Spleen (tissue), 11 donors: ENCODE measurements around the gene TP53. TPM values are rescaled to one million over a fixed set of nuclear protein-coding genes. Genes with fewer than 3 reads are reported as not detected.

Experiments used
- DNase-seq: peaks from one replicate; pipeline ENCODE4 v3.0.0-alpha.2; 2020
- H3K27ac ChIP-seq, 8 donors: fragments of 200-600 bp; sonication (generic) in 7 of 8; 1 replicate in 4 of 8; 2 replicates in 4 of 8; pipeline versions ENCODE4 v1.5.0 to v1.8.0; 2016 to 2021; ENCODE audit warnings: inconsistent platforms in 4 of 8, mild to moderate bottlenecking in 4 of 8, moderate library complexity in 1 of 8
- H3K27me3 ChIP-seq, 7 donors: fragments of 200-600 bp; sonication (generic) in 6 of 7; replicated peaks in 1 of 7; 1 replicate in 4 of 7; 2 replicates in 3 of 7; pipeline versions ENCODE4 v1.5.0 to v1.8.0; 2016 to 2021; ENCODE audit warnings: inconsistent platforms in 3 of 7, mild to moderate bottlenecking in 1 of 7
- H3K36me3 ChIP-seq, 6 donors: fragments of 200-600 bp; sonication (generic) in 5 of 6; 1 replicate in 4 of 6; 2 replicates in 2 of 6; pipeline versions ENCODE4 v1.5.0 to v1.8.0; 2016 to 2021; ENCODE audit warnings: inconsistent platforms in 2 of 6
- H3K4me1 ChIP-seq, 6 donors: fragments of 200-600 bp; sonication (generic) in 5 of 6; 1 replicate in 3 of 6; 2 replicates in 3 of 6; pipeline versions ENCODE4 v1.5.0 to v1.8.0; 2016 to 2021; ENCODE audit warnings: inconsistent platforms in 3 of 6
- H3K4me3 ChIP-seq, 8 donors: fragments of 200-600 bp; sonication (generic) in 7 of 8; 1 replicate in 4 of 8; 2 replicates in 4 of 8; pipeline versions ENCODE4 v1.5.0 to v1.8.0; 2016 to 2021; ENCODE audit warnings: inconsistent platforms in 4 of 8, mild to moderate bottlenecking in 4 of 8, moderate library complexity in 2 of 8
- H3K9me3 ChIP-seq, 8 donors: fragments of 200-600 bp; sonication (generic) in 7 of 8; 1 replicate in 4 of 8; 2 replicates in 4 of 8; pipeline versions ENCODE4 v1.5.0 to v1.8.0; 2016 to 2021; ENCODE audit warnings: inconsistent platforms in 4 of 8
- CTCF ChIP-seq, 11 experiments: fragments of 200-600 bp in 7 of 11; fragments of 450-650 bp in 4 of 11; sonication (generic) in 4 of 11; IDR thresholded peaks in 8 of 11; conservative IDR thresholded peaks in 3 of 11; 1 replicate in 7 of 11; 2 replicates in 4 of 11; pipeline versions ENCODE4 v1.4.0 to v1.8.0; 2016 to 2021; ENCODE audit warnings: antibody characterized with exemption in 11 of 11, inconsistent platforms in 4 of 11, mild to moderate bottlenecking in 1 of 11
- POLR2A ChIP-seq, 3 donors: fragments of 450-650 bp; IDR thresholded peaks; one replicate each; pipeline ENCODE4 v1.5.1; 2017; ENCODE audit warnings: antibody characterized with exemption in 3 of 3, mild to moderate bottlenecking in 1 of 3
- POLR2AphosphoS5 ChIP-seq, 3 donors: sonication (generic); formaldehyde crosslinking; IDR thresholded peaks; one replicate each; pipeline ENCODE4 v1.5.1; 2017; ENCODE audit warnings: antibody characterized with exemption in 3 of 3
- WGBS, 5 donors: extraction: QIAGEN DNeasy Blood & Tissue Kit in 3 of 5; methylation state at CpG; one replicate each; pipeline versions ENCODE4 v1.1.5 to v1.1.7; 2013 to 2018; 5-methylcytosine and 5-hydroxymethylcytosine counted together
- intact Hi-C: fragments of 100-400 bp; cut with DNase I; formaldehyde crosslinking; loops from one replicate; pipeline ENCODE4 v1.15.0; 2023; ENCODE audit warnings: low total_unique reads
- polyA plus RNA-seq, 3 donors: library from polyadenylated mRNA; stranded (reverse); fragments of 200-250 nt; gene quantifications; one replicate each; pipeline ENCODE4 v1.2.1, GENCODE V29; 2013
- total RNA-seq, 7 donors: library from RNA; depleted of rRNA in 3 of 7; stranded (reverse); fragments of >200 nt in 3 of 7; fragmentation: NEBNext Ultra II Directional in 4 of 7; extraction: Animal tissue kit (Norgen Biotek cat#: 25700) in 4 of 7; gene quantifications; one replicate each; pipeline versions ENCODE4 v1.1.0 to v1.2.1, GENCODE V29; 2016 to 2021
- donor health status: healthy with polysubstance abuse.
- donor health status: DM: no; HTN: no; CAD: no; lungs with moderate emphysema.
- donor health status: DM: no; HTN: no; CAD: no.
- donor health status: Bipolar disorder and iron deficiency.
- donor health status: healthy.
- donor health status: DM: no; HTN: no; CAD: no.
- donor health status: DM: yes; HTN: yes; CAD: no.

The TP53 gene
- total and polyA plus RNA-seq, 10 donors = 33.6 to 83.9 (median 44.9) TPM

GRCh38 chr17:7632492-7632894, 54.8 kb downstream of the TP53 start:
- TF ChIP-seq POLR2A (IDR thresholded peaks at IDR 0.05) (no peak), CTCF (IDR thresholded peaks at IDR 0.05 in 8 of 11, conservative IDR thresholded peaks at IDR 0.05 in 3 of 11) (peak in 9 of 11 experiments; percentile 8 to 58 (median 43)), POLR2AphosphoS5 (IDR thresholded peaks at IDR 0.05) (no peak)
- WGBS, 5 donors = 39 to 50% (median 46%) methylated on average over 6 of the region's 6 CpGs
- Histone ChIP-seq H3K4me3 (no peak overlapping the region), H3K4me1 (peaks cover 3 to 13% (median 8%) of the 10 kb centered on the region in 6 donors), H3K27me3 (peaks cover 0 to 9% (median 0%) of the 10 kb centered on the region in 7 donors), H3K36me3 (no peaks in the 10 kb centered on the region), H3K27ac (no peak overlapping the region), H3K9me3 (no peaks in the 10 kb centered on the region)
- DNase-seq = no peak
- intact Hi-C loops = no loop called here

- WGBS, 5 donors = 67 to 85% (median 77%) methylated on average over 11 of the region's 11 CpGs
- no peaks in the 10 kb centered on the region for H3K36me3 ChIP-seq
- H3K4me3 ChIP-seq = no peak overlapping the region
- no peaks in the 10 kb centered on the region for H3K9me3 ChIP-seq
- H3K4me1 ChIP-seq = peaks cover 6 to 19% (median 13%) of the 10 kb centered on the region in 6 donors
- intact Hi-C loops = no loop called here
- no peak for DNase-seq
- H3K27ac ChIP-seq = no peak overlapping the region
- TF ChIP-seq POLR2AphosphoS5 (IDR thresholded peaks at IDR 0.05) (peak in 2 of 3 donors; percentile 50 to 51), POLR2A (IDR thresholded peaks at IDR 0.05) (no peak), CTCF (IDR thresholded peaks at IDR 0.05 in 8 of 11, conservative IDR thresholded peaks at IDR 0.05 in 3 of 11) (no peak)
- peaks cover 0 to 9% (median 0%) of the 10 kb centered on the region in 7 donors for H3K27me3 ChIP-seq
Measured at GRCh38 chr17:7631398-7632380, 55.6 kb downstream of the TP53 start.

GRCh38 chr17:7629939-7630571, 57.2 kb downstream of the TP53 start, which contains the start of gene SHBG:
SHBG (plus strand) TSS chr17:7630135; CDS start chr17:7630173, 38 bp downstream.
- TF ChIP-seq CTCF (IDR thresholded peaks at IDR 0.05 in 8 of 11, conservative IDR thresholded peaks at IDR 0.05 in 3 of 11) = no peak
- TF ChIP-seq POLR2AphosphoS5 (IDR thresholded peaks at IDR 0.05) = no peak
- TF ChIP-seq POLR2A (IDR thresholded peaks at IDR 0.05) = no peak
- 82 to 93% (median 86%) methylated on average over 13 of the region's 13 CpGs for WGBS, 5 donors
- Histone ChIP-seq H3K27ac (no peak within 1 kb of the TSS), H3K9me3 (no peaks in the 10 kb centered on the region), H3K4me3 (no peak within 1 kb of the TSS), H3K36me3 (peaks cover 0 to 13% (median 0%) of the 10 kb centered on the region in 6 donors), H3K27me3 (peaks cover 0 to 9% (median 0%) of the 10 kb centered on the region in 7 donors), H3K4me1 (peaks cover 9 to 32% (median 19%) of the 10 kb centered on the region in 6 donors)
- no peak for DNase-seq
- intact Hi-C loops = loop anchor here (10.0 kb wide), 1 partner anchor 55 kb away; the partner anchor contains the start of genes TP53 and WRAP53
